RPMI7951 (cell line): ENCODE results near the gene CTAG1A. TPM values are rescaled to one million over a fixed set of nuclear protein-coding genes. Genes with fewer than 3 reads are reported as not detected.
"Not testable (repeated sequence)": the region's sequence is repeated elsewhere in the genome, so short reads cannot be mapped to it uniquely, and the experiment has no call there.

ENCODE experiments used
- DNase-seq: peaks from one replicate; pipeline ENCODE4 v3.0.0-alpha.2; 2012; ENCODE audit warnings: low read depth
- total RNA-seq: library from RNA; depleted of rRNA; stranded (reverse); fragments of >200 nt; shearing (Covaris generic); gene quantifications from 2 replicates; pipeline ENCODE4 v1.2.3, GENCODE V29; 2014; rRNA removed

The CTAG1A gene
- total RNA-seq, 1 experiment from 2014 or later = not detected

DNA sequence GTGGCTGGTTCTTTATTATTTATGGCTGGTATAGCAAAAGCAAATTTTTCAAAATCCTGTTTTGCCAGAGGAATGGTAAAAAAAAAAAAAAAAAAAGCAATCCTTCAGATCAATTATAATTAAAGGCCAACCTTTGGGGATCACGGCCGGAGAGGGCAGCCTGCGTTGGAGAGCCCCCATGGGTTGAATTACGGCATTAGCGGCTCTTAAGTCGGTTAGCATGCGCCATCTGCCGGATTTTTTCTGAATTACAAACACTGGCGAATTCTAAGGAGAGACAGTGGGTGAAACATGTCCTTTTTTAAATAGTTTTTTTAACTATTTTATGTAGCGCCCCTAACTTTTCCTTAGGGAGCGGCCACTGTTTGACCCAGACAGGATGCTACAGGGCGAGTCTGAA, 28.7 kb downstream of the CTAG1A start:
- DNase-seq = not testable (repeated sequence)

DNA sequence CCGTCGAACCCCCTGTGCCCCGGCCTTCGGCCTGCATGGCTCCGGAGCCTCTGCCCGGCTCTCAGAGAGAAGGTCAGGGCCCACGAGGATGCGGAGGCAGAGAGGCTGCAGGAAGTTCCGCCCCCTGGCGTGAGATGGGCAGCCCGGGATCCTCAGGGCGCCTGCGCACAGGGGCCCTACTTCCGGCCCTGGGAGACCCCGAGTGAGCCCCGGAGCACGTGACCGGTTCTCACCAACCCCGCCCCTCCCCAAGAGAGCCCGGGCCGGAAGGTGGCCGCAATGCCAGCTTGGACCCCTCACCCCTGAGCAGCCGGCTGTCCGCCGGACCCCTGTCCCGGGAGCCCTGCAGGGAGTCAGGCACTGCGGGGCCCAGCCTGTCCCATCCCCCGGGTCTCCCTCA, 34.2 kb downstream of the CTAG1A start, which contains the start of gene CTAG1B:
CTAG1B (minus strand) TSS at position 101 of the 400 bp plus-strand sequence; CDS start at position 37, 64 bp downstream.
- not testable (repeated sequence) for DNase-seq

DNA sequence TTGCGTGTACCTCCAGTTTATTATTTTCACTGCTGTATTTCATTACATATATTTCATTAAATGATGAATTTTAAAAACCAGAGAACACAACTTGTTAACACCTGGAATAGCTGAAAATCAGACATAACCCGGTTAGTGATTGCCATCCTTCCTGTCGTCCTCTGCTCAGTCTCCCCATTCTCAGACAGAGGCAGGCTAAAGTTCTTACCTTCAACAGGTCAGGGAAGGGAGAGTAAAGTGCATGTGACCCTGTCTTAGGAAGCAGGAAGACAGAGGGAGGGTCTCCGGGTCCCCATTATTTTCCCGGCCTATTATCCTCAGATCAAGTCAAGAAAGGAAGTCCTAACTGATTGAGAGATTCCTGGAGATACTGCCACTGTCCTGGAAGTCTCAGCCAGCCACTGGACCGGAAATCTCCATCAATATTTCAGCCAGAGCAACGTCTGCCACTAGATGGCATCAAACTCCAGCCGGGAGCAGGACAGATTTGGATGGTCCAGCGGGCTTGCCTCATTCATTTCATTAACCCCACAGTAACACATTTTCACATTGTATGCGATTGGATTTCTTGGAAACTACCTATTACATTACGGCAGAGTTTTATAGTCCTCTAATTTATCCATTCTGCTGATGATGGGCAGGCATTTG, 36.0 kb downstream of the CTAG1A start:
- not testable (repeated sequence) for DNase-seq

DNA sequence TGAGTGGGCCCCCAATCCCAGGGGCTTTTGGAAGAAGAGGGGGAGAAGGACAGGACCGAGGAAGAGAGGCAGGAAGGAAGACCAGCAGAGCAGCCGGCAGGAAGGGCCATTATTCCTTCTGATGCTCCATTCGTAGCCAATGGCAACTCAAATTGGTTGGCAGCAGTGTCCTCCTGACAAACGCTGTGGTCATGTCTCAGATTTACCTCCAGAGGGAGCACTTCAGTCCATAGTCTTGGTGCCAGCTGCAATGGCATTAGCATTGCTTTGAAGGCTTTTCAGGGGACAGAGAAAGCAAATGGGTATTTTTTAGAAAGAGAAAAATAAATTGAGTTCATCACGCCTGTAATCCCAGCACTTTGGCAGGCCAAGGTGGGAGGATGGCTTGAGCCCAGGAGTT, 44.0 kb downstream of the CTAG1A start:
- not testable (repeated sequence) for DNase-seq

DNA sequence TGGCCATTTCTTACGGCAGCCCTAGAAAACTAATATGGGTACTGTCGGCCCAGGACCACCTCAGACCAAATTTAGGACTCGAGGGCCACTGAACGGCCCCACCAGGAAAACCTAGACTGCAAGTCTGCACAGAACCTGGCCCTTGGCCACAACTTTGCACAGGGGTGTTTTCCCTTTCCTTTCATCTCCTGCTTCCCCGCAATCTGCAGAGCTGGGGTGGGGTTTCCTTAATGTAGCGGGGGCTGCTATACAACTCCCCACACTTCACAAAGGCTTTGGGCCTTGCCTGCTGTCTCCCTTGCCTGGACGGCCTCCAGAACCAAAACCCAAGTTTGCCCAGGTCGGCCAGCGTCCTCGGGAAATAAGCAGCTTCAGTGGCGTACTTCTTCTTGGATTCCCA, 46.0 kb downstream of the CTAG1A start:
- not testable (repeated sequence) for DNase-seq

DNA sequence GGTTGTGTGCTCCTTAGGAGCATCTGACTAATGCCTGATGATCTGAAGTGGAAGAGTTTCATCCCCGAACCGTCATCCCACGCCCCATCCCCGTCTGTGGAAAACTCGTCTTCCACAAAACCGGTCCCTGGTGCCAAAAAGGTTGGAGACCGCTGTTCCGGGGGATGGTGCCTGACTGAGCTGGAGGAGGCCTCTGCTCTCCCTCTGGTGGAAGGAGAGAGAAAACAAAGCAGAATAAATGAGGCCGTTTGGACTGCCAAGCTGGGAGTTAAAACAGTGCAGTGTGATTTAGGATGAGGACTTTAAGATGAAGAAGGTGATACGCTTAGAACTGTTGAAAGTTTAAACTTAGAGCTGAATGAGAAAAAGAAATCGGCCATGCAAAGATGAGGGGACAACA, 48.7 kb downstream of the CTAG1A start:
- not testable (repeated sequence) for DNase-seq

Other genes with a start within 250 kb of the CTAG1A start
- 375 and 579 TPM in 2 replicates for gene FLNA, start 210.5 kb upstream of the CTAG1A start, total RNA-seq
- gene EMD, start 205.8 kb upstream of the CTAG1A start, total RNA-seq = 27.6 and 29.8 TPM in 2 replicates
- gene RPL10, start 186.8 kb upstream of the CTAG1A start, total RNA-seq = 2,378 and 3,972 TPM in 2 replicates
- gene DNASE1L1, start 175.9 kb upstream of the CTAG1A start, total RNA-seq = 12.6 and 14.3 TPM in 2 replicates
- gene TAFAZZIN, start 173.6 kb upstream of the CTAG1A start, total RNA-seq = 9.6 and 9.8 TPM in 2 replicates
- gene ATP6AP1, start 156.5 kb upstream of the CTAG1A start, total RNA-seq = 29.0 and 36.1 TPM in 2 replicates
- gene GDI1, start 148.0 kb upstream of the CTAG1A start, total RNA-seq = 58.0 and 58.6 TPM in 2 replicates
- gene FAM50A, start 141.0 kb upstream of the CTAG1A start, total RNA-seq = 37.8 and 45.0 TPM in 2 replicates
- 3.9 and 5.4 TPM in 2 replicates for gene PLXNA3, start 126.9 kb upstream of the CTAG1A start, total RNA-seq
- gene LAGE3, start 105.9 kb upstream of the CTAG1A start, total RNA-seq = 28.8 and 40.4 TPM in 2 replicates
- gene UBL4A, start 98.5 kb upstream of the CTAG1A start, total RNA-seq = 46.0 and 50.1 TPM in 2 replicates
- gene SLC10A3, start 94.5 kb upstream of the CTAG1A start, total RNA-seq = 19.5 and 25.6 TPM in 2 replicates
- 16.5 and 22.3 TPM in 2 replicates for gene FAM3A, start 68.9 kb upstream of the CTAG1A start, total RNA-seq
- gene G6PD, start 38.3 kb upstream of the CTAG1A start, total RNA-seq = 50.1 and 82.3 TPM in 2 replicates
- 11.2 and 16.5 TPM in 2 replicates for gene IKBKG, start 37.5 kb upstream of the CTAG1A start, total RNA-seq
- not detected in 2 replicates for gene CTAG1B, start 34.1 kb downstream of the CTAG1A start, total RNA-seq
- gene CTAG2, start 68.4 kb downstream of the CTAG1A start, total RNA-seq = 0.29 TPM in 1 of 2 replicates, not detected in the other
- under 0.01 and 0.24 TPM in 2 replicates for gene GAB3, start 165.9 kb downstream of the CTAG1A start, total RNA-seq
- 27.9 and 29.7 TPM in 2 replicates for gene DKC1, start 177.7 kb downstream of the CTAG1A start, total RNA-seq
- 13.8 and 14.3 TPM in 2 replicates for gene MPP1, start 220.4 kb downstream of the CTAG1A start, total RNA-seq
- not detected in 2 replicates for gene SMIM9, start 249.5 kb downstream of the CTAG1A start, total RNA-seq